GM23248 (cell line): ENCODE data around the gene PTGER2.

Source experiments
- EZH2 ChIP-seq: fragments of 200-600 bp; sonication (generic); IDR thresholded peaks from 2 replicates; pipeline ENCODE4 v1.6.1; 2018; ENCODE audit warnings: antibody characterized with exemption, mild to moderate bottlenecking; ENCODE audit not compliant: insufficient read depth, poor library complexity, severe bottlenecking
- EZH2phosphoT487 ChIP-seq: fragments of 200-600 bp; sonication (generic); IDR thresholded peaks from 2 replicates; pipeline ENCODE4 v1.6.1; 2018; ENCODE audit warnings: antibody characterized with exemption, moderate library complexity, mild to moderate bottlenecking, low read depth; ENCODE audit not compliant: insufficient read depth

GRCh38 chr14:52348776-52349175 lies 34.7 kb downstream of the PTGER2 start:
- no peak for TF ChIP-seq EZH2
- 0 out of 2 replicates have a peak, but pooled peaks have one; percentile 34 for TF ChIP-seq EZH2phosphoT487
